GM18499 (cell line): ENCODE data around the gene SSTR5.

Source experiments
- ATAC-seq: cut with Tn5 transposase; IDR thresholded peaks from one replicate; pipeline ENCODE4 v1.9.1; 2021; ENCODE audit warnings: moderate number of reproducible peaks; ENCODE audit not compliant: insufficient read depth, unreplicated experiment

SSTR5 gene

GRCh38 chr16:1119766-1120576 lies 47.4 kb downstream of the SSTR5 start:
- no peak for ATAC-seq

DNA sequence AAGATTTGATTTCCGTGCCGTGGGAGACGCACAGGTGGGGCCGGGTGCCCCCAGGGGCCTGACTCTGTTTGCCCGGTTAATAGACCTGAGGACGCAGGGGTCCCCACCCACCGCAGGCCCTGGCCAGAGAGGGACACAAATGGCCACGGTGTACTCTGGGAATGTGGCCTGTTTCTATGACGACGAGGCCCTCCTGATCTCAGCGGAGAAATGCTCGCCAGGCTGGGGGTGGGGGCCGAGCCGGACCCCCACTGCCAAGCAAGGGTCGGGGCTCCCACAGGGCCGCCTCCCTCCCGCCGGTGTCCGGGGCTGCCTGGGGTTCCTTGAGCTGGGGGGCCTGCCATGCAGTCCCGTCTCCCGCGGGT lies 48.0 kb downstream of the SSTR5 start:
- ATAC-seq = no peak

DNA sequence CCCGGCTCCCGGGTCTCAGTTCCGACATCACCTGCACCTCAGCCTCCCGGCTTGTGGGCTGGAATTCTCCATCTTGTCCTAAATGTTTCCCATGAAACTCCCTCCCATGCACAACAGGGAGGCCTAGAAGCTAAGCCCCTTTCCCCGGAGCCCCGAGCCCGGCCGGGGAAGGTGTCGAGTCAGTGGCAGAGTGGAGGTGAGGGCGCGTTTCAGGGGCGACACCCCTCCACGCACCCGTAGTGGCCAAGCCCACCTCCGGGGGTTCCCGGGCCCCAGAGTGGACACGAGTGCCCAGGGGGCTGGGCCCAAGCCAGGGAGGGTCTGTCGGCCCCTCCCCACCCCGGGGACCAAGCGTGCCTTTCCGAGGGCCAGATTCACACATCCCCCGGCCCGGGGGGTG lies 48.5 kb downstream of the SSTR5 start:
- no peak for ATAC-seq

DNA sequence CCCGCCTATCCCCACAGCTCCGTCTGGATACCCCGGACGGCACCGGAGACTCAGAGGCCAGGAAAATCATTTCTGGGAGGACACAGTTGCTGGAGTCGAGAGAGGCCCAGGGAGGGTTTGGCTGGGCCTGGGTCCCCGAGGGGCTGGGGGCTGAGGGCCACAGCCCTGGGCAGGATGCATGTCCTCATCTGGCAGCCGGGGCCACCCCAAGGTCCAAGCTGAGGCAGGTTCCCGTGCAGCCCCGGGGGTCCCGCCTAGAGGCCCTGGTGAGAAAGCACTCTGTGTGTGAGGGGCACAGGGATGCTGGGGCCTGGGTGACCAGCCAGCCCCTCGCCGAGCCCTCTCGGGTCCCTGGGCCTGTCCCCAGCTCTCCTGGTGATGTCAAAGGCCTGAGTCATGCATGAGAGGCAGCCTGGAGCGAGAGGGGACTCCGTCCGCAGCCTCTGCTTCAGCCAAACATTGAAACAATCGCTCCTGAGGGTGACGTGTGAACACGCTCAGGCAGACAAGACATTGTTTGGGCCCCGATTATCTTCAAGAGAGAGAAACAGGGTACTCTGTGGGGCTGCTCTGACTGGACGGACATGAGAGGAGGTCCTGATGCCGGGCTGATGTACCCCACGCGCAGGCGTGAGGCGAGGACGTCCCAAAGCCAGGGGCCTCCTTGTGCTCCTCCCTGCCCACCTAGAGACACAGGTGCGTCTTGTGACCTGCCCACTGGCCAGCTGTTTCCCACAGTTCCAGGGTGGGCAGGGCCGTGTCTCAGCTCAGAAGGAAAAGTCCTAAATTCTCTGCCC lies 49.3 kb downstream of the SSTR5 start:
- no peak for ATAC-seq

DNA sequence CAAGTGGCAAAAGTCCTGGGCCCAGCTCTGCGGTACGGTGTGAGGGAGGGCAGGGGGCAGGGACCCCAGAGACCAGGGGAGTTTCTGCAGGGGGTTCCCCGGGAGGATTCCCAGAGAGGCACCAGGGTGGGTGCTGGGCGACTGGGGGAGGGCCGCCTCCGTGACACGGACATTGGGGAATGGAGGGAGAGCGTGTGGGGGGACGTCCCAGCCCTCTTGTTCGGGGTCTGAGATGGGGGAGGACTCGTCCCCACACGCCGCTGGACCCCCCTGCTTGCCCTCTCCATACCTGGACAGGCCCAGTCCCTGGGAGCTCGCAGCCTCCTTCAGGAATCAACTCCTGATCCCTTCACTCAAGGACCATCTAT lies 49.8 kb downstream of the SSTR5 start:
- ATAC-seq = no peak

- ATAC-seq = no peak
Observed at GRCh38 chr16:1123525-1124230, 51.1 kb downstream of the SSTR5 start.

GRCh38 chr16:1124291-1124690 lies 51.7 kb downstream of the SSTR5 start:
- no peak for ATAC-seq

DNA sequence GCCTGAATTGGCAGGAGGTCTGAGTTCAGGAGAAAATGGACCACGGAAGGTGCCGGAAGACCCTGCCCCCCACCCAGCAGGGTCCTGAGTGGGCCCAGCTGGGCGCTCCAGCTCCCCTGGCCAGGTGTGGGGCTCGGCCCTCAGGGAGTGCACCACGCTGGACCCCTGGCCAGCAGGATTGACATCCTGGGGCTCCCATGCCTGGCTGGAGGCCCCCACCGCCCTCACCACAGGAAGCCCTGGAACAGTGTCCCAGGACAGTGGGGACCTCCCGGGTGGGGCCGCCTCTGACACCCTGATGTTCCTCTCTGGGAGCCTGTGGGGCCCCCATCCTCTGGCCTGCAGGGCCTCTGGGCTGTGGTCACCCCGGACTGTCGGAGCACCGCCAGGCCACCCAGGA lies 52.2 kb downstream of the SSTR5 start:
- ATAC-seq = no peak

DNA sequence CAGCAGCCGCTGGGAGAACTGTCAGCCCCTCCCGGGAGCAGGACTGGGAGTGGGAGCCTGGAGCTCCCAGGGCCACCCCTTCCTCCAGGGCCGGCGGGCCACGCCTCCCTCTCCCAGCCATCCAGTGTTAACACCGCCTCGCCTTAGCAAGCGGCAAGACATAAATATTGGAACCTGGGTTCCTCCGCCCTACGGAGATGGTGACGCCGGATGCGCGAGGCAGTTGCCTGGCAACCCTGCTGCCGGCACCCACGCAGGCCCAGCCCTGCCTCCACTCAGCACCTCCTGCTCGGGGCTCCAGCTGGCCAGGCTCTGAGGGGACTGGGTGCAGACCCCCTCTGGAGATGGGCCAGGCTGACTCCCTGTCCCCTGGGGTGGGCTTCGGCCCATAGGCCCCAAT lies 52.9 kb downstream of the SSTR5 start:
- no peak for ATAC-seq

GRCh38 chr16:1126044-1126443 lies 53.5 kb downstream of the SSTR5 start:
- no peak for ATAC-seq

DNA sequence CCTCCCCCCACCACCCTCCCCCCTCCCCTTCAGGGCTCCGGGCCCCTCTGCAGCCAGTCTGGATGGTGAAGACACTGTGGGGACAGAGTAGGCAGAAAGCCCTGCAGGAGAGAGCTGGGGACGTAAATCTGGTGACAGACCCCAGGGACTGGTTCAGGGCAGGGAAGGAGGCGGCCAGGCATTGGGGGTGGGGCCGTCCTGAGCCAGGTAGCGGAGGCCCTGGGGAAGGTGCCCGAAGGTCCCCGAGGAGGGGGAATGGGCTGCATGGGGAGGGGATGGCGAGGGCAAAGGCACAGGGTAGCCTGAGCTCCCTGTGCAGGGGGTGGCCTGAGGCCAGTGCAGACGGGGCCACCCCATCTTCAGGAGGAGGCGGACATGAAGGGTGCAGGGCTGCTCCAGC lies 54.0 kb downstream of the SSTR5 start:
- ATAC-seq = no peak

GRCh38 chr16:1127101-1127500 lies 54.6 kb downstream of the SSTR5 start:
- no peak for ATAC-seq

- no peak for ATAC-seq
Observed at GRCh38 chr16:1127971-1128715, 55.6 kb downstream of the SSTR5 start.

DNA sequence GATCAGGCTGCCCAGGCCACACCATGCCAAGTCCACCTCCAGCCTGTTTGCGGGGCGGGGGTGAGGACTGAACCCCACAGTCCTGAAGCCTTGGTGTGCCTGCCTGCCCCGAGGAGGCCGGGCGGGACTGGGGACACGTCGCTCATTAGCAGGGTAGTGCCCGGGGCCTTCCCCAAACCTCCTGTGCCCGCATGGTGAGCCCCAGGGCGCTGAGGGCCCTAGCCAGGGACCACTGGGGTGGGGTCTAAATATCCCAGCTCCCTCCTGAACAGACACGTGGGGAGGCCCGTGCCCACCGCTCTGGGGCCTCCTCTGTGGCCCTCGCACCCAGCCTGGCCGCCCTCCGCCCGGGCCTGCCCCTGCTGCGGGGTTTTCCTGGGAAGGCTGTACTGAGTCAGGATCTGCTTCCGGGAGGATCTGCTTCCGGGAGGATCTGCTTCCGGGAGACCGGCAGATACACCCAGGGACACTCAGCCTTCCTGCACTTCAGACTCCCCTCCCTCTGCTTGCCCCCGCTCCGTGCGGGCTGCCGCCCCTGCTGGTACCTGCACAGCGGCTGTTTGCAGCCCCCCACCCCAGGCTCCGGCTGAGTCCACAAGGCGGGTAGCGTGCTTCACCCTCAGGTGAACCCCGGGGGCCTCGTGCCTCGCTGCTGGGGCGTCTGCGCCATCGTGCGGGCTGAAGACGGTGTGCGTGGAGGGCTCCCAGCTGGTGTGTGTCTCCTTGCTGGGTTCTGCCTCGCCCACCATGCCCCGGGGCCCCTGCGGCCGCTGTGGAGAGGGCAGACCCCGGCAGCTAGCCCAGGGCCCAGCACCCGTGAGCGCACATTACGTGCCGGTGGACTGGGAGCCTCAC lies 56.8 kb downstream of the SSTR5 start:
- ATAC-seq = no peak

GRCh38 chr16:1130382-1130781 lies 57.8 kb downstream of the SSTR5 start:
- no peak for ATAC-seq
